ENCODE data around the gene MARS2. TPM values are rescaled to one million over a fixed set of nuclear protein-coding genes. Genes with fewer than 3 reads are reported as not detected.

MARS2 gene
- 10 to 100 TPM; 15.3 to 16.7 TPM for total RNA-seq

DNA sequence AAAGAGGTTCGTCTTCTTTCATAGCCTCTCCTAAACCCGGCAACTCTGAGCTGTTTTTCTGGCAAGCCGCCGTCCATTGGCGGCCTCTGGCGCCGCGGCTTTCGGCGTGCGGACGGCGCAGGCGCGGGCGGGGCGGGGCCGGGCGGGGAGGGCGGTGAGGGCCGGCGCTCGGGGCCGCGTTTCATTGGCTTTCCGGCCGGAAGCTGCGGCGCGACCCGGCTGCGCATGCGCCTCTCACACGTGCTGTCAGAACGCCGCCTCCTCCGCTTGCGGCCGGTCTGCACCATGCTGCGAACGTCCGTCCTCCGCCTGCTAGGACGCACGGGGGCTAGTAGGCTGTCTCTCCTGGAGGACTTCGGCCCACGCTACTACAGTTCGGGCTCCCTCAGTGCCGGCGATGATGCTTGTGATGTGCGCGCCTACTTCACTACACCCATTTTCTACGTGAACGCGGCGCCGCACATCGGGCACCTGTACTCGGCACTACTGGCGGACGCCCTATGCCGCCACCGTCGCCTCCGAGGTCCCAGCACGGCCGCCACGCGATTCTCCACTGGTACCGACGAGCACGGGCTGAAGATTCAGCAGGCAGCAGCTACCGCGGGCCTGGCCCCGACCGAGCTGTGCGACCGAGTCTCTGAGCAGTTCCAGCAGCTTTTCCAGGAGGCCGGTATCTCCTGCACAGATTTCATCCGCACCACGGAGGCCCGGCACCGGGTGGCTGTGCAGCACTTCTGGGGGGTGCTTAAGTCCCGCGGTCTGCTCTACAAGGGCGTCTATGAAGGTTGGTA lies at the start of gene MARS2:
Gene MARS2, plus strand, starts transcription at position 249 of the 791 bp plus-strand sequence. Its CDS starts 37 bp downstream, at position 286.
- TF ChIP-seq, protein P1, sequence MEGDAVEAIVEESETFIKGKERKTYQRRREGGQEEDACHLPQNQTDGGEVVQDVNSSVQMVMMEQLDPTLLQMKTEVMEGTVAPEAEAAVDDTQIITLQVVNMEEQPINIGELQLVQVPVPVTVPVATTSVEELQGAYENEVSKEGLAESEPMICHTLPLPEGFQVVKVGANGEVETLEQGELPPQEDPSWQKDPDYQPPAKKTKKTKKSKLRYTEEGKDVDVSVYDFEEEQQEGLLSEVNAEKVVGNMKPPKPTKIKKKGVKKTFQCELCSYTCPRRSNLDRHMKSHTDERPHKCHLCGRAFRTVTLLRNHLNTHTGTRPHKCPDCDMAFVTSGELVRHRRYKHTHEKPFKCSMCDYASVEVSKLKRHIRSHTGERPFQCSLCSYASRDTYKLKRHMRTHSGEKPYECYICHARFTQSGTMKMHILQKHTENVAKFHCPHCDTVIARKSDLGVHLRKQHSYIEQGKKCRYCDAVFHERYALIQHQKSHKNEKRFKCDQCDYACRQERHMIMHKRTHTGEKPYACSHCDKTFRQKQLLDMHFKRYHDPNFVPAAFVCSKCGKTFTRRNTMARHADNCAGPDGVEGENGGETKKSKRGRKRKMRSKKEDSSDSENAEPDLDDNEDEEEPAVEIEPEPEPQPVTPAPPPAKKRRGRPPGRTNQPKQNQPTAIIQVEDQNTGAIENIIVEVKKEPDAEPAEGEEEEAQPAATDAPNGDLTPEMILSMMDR (IDR thresholded peaks at IDR 0.05) = no peak
- Mint-ChIP-seq H3K27ac (peak within 1 kb of the TSS; percentile 98), H3K36me3 (ENCODE audit: low read depth) (peaks cover 36% of the 10 kb centered on the region), H3K9me3 (no peaks in the 10 kb centered on the region), H3K27me3 (no peaks in the 10 kb centered on the region), H3K4me1 (ENCODE audit: low read depth) (peaks cover 36% of the 10 kb centered on the region), H3K4me3 (peak within 1 kb of the TSS; percentile 78)
- ATAC-seq = peak; percentile 84
- CTCF ChIA-PET = interaction anchor here (1.2 to 3.2 kb wide), 2 partner anchors 74 to 108 kb away, joined by 3 to 24 read pairs; no protein-coding TSS in a partner anchor
- peak; percentile 92 for DNase-seq
- POLR2A ChIA-PET = interaction anchor here (0.7 to 3.3 kb wide), 9 partner anchors 10 to 696 kb away, joined by 3 to 19 read pairs (median 3); partner anchors contain the start of genes COQ10B, HSPD1, HSPE1 and MOB4
- intact Hi-C loops (cut with micrococcal nuclease) = loop anchor here (10.0 kb wide), 1 partner anchor 271 kb away; the partner anchor contains the start of gene SF3B1

DNA sequence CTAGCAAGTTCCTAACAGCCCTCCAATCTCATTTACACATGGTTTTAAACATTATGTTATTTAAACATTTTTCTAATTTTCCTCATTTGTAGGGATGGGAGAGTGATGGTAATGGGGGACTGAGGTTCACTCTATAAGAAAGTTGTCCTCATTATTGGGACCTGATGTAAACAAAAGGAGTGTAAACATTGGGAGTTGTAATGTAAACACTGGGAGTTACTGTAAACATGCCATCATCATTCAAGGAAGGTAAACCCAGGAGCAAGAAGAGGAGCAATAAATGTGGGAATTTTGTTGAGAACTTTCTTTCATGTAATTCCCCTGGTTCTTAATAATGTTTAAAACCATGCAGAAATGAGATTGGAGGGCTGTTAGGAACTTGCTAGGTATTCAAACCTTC lies 47.6 kb upstream of the MARS2 start:
- Mint-ChIP-seq H3K27me3 (no peaks in the 10 kb centered on the region), H3K4me1 (ENCODE audit: low read depth) (no peaks in the 10 kb centered on the region), H3K9me3 (peaks cover 3% of the 10 kb centered on the region), H3K4me3 (no peak overlapping the region), H3K36me3 (ENCODE audit: low read depth) (no peaks in the 10 kb centered on the region), H3K27ac (no peak overlapping the region)
- ATAC-seq (no peak), DNase-seq (no peak)
- intact Hi-C loops (cut with micrococcal nuclease) = no loop called here
- CTCF ChIA-PET = no interaction called here
- TF ChIP-seq, protein P1 (IDR thresholded peaks at IDR 0.05) = no peak
- POLR2A ChIA-PET = no interaction called here

DNA sequence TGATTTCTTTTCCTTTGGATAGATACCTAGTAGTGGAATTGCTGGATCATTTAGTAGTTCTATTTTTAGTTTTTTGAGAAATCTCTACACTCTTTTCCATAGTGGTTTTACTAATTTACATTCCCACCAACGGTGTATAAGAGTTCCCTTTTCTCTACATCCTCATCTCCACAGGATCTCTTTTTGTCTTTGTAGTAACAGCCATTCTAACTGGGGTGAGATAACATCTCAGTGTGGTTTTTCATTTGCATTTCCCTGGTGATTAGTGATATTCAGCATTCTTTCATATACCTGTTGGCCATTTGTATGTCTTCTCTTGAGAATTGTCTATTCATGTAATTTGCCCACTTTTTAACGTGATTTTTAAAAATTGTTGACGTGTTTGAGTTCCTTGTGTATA lies 43.5 kb upstream of the MARS2 start:
- peaks cover 9% of the 10 kb centered on the region for H3K9me3 Mint-ChIP-seq
- H3K36me3 Mint-ChIP-seq (ENCODE audit: low read depth) = no peaks in the 10 kb centered on the region
- CTCF ChIA-PET = no interaction called here
- H3K4me3 Mint-ChIP-seq = no peak overlapping the region
- no peaks in the 10 kb centered on the region for H3K27me3 Mint-ChIP-seq
- POLR2A ChIA-PET = no interaction called here
- H3K27ac Mint-ChIP-seq = no peak overlapping the region
- TF ChIP-seq, protein P1 (IDR thresholded peaks at IDR 0.05) = no peak
- DNase-seq = no peak
- ATAC-seq = no peak
- intact Hi-C loops (cut with micrococcal nuclease) = no loop called here
- no peaks in the 10 kb centered on the region for H3K4me1 Mint-ChIP-seq (ENCODE audit: low read depth)

DNA sequence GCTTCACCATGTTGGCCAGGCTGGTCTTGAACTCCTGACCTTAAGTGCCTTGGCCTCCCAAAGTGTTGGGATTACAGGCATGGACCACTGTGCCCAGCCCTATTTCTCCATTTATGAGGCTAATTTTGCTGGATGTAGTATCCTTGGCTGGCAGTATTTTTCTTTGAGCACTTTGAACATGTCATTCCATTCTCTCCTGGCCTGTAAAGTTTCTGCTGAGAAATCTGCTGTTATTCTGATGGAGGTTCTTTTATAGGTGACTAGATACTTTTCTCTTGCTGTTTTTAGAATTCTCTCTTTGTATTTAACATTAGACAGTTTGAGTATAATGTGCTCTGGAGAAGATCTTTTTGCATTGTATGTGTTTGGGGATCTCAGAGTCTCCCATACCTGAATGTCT lies 38.9 kb upstream of the MARS2 start:
- Mint-ChIP-seq H3K27me3 (no peaks in the 10 kb centered on the region), H3K9me3 (peaks cover 14% of the 10 kb centered on the region), H3K27ac (no peak overlapping the region), H3K4me1 (ENCODE audit: low read depth) (no peaks in the 10 kb centered on the region), H3K4me3 (no peak overlapping the region), H3K36me3 (ENCODE audit: low read depth) (no peaks in the 10 kb centered on the region)
- intact Hi-C loops (cut with micrococcal nuclease) = no loop called here
- TF ChIP-seq, protein P1 (IDR thresholded peaks at IDR 0.05) = no peak
- CTCF ChIA-PET = no interaction called here
- no peak for DNase-seq
- POLR2A ChIA-PET = no interaction called here
- no peak for ATAC-seq

DNA sequence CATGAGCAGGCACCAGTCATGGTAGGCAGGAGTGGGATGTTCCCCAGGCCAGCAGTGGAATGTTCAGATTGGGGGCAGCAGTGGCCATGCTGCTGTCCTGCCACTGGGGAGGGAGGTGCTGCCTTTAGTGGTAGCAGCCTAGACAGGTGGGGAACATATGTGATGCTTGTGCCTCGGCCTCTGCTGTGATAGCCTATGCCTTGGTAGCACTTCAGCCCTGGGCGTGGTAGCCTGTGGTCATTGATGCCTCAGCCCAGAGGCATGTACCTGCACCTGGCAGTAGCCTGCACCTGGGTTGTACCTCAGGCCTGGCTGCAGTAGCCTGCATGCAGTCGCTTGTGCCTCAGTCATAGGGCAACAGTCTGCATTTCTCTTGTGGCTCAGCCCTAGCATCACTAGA lies 36.9 kb upstream of the MARS2 start:
- ATAC-seq (no peak), DNase-seq (no peak)
- Mint-ChIP-seq H3K27ac (no peak overlapping the region), H3K36me3 (ENCODE audit: low read depth) (no peaks in the 10 kb centered on the region), H3K4me3 (no peak overlapping the region), H3K4me1 (ENCODE audit: low read depth) (no peaks in the 10 kb centered on the region), H3K27me3 (peaks cover 3% of the 10 kb centered on the region), H3K9me3 (peaks cover 12% of the 10 kb centered on the region)
- TF ChIP-seq, protein P1 (IDR thresholded peaks at IDR 0.05) = no peak
- CTCF ChIA-PET = no interaction called here
- POLR2A ChIA-PET = interaction anchor here (1.1 kb wide), 1 partner anchor 14 kb away, joined by 3 read pairs; no protein-coding TSS in a partner anchor
- intact Hi-C loops (cut with micrococcal nuclease) = no loop called here
